SK-N-SH treated with all-trans-retinoic acid at 6 μM for 48 hours (cell line): ENCODE results near the gene FMN1.

ENCODE experiments used
- ATAC-seq: fragments of 200-7000 bp; cut with Tn5 transposase; 3 replicates; pipeline ENCODE4 v1.9.1; 2020; ENCODE audit warnings: mild to moderate bottlenecking, moderate library complexity
- ARNTL ChIP-seq: fragments of 450-650 bp; formaldehyde crosslinking; IDR thresholded peaks from 2 replicates; pipeline ENCODE4 v1.5.0; 2020; ENCODE audit warnings: low read depth, mild to moderate bottlenecking, moderate library complexity, borderline replicate concordance
- BACH2 ChIP-seq: fragments of 250-450 bp; sonication (Bioruptor Pico); IDR thresholded peaks from 2 replicates; pipeline ENCODE4 v1.9.0; 2021; ENCODE audit warnings: mild to moderate bottlenecking, borderline replicate concordance
- ESRRG ChIP-seq: fragments of 250-450 bp; sonication (Bioruptor Pico); IDR thresholded peaks from 2 replicates; pipeline ENCODE4 v1.6.1; 2021; ENCODE audit warnings: mild to moderate bottlenecking
- GLIS3 ChIP-seq: fragments of 250-450 bp; sonication (Bioruptor Pico); IDR thresholded peaks from 2 replicates; pipeline ENCODE4 v1.5.0; 2020; ENCODE audit warnings: mild to moderate bottlenecking, moderate library complexity
- ISL1 ChIP-seq: fragments of 250-450 bp; sonication (Bioruptor Pico); IDR thresholded peaks from 2 replicates; pipeline ENCODE4 v2.1.2; 2022; ENCODE audit warnings: mild to moderate bottlenecking, moderate library complexity
- OSR1 ChIP-seq: fragments of 250-450 bp; sonication (Bioruptor Pico); IDR thresholded peaks from 2 replicates; pipeline ENCODE4 v1.8.0; 2022; ENCODE audit warnings: moderate library complexity, mild to moderate bottlenecking, inconsistent platforms
- PPARA ChIP-seq: fragments of 250-450 bp; sonication (Bioruptor Pico); IDR thresholded peaks from 2 replicates; pipeline ENCODE4 v1.5.0; 2020; ENCODE audit warnings: mild to moderate bottlenecking, borderline replicate concordance
- RARB ChIP-seq: fragments of 250-450 bp; sonication (Bioruptor Pico); IDR thresholded peaks from 2 replicates; pipeline ENCODE4 v1.8.0; 2021; ENCODE audit warnings: mild to moderate bottlenecking, moderate library complexity
- TCF4 ChIP-seq: fragments of 250-450 bp; sonication (Bioruptor Pico); IDR thresholded peaks from 2 replicates; pipeline ENCODE4 v1.8.0; 2021; ENCODE audit warnings: mild to moderate bottlenecking, moderate library complexity, borderline replicate concordance
- TOX ChIP-seq: fragments of 250-450 bp; sonication (Bioruptor Pico); IDR thresholded peaks from 2 replicates; pipeline ENCODE4 v1.8.0; 2021; ENCODE audit warnings: mild to moderate bottlenecking, moderate library complexity, borderline replicate concordance
- ZC3H10 ChIP-seq: fragments of 250-450 bp; sonication (Bioruptor Pico); IDR thresholded peaks from 2 replicates; pipeline ENCODE4 v1.5.1; 2021; ENCODE audit warnings: mild to moderate bottlenecking, moderate library complexity
- ZFP30 ChIP-seq: fragments of 450-650 bp; formaldehyde crosslinking; IDR thresholded peaks from 2 replicates; pipeline ENCODE4 v1.5.0; 2022; ENCODE audit warnings: mild to moderate bottlenecking, moderate library complexity
- ZNF565 ChIP-seq: fragments of 450-650 bp; formaldehyde crosslinking; conservative IDR thresholded peaks from 2 replicates; pipeline ENCODE4 v1.5.0; 2020; ENCODE audit warnings: low read depth, mild to moderate bottlenecking, moderate library complexity
- ZNF70 ChIP-seq: fragments of 450-650 bp; formaldehyde crosslinking; IDR thresholded peaks from 2 replicates; pipeline ENCODE4 v1.5.0; 2020; ENCODE audit warnings: mild to moderate bottlenecking, moderate library complexity
- ZNF8 ChIP-seq: fragments of 450-650 bp; formaldehyde crosslinking; IDR thresholded peaks from 2 replicates; pipeline ENCODE4 v1.5.0; 2020; ENCODE audit warnings: mild to moderate bottlenecking, moderate library complexity
- TF ChIP-seq, protein P1 (sequence below): fragments of 250-450 bp; sonication (Bioruptor Pico); IDR thresholded peaks from 2 replicates; pipeline ENCODE4 v1.8.0; 2020; ENCODE audit warnings: mild to moderate bottlenecking, moderate library complexity, borderline replicate concordance
- TF ChIP-seq, protein P2 (sequence below): fragments of 250-450 bp; sonication (Bioruptor Pico); IDR thresholded peaks from 2 replicates; pipeline ENCODE4 v1.5.0; 2020; ENCODE audit warnings: mild to moderate bottlenecking, moderate library complexity
- TF ChIP-seq, protein P3 (sequence below): fragments of 250-450 bp; sonication (Bioruptor Pico); IDR thresholded peaks from 2 replicates; pipeline ENCODE4 v1.8.0; 2021; ENCODE audit warnings: low read depth, mild to moderate bottlenecking, moderate library complexity, borderline replicate concordance
- TF ChIP-seq, protein P4 (sequence below): fragments of 250-450 bp; sonication (Bioruptor Pico); IDR thresholded peaks from 2 replicates; pipeline ENCODE4 v1.5.1; 2021; ENCODE audit warnings: mild to moderate bottlenecking, moderate library complexity
- TF ChIP-seq, protein P5 (sequence below): fragments of 250-450 bp; sonication (Bioruptor Pico); IDR thresholded peaks from 2 replicates; pipeline ENCODE4 v1.5.1; 2020; ENCODE audit warnings: low read depth, mild to moderate bottlenecking, moderate library complexity

FMN1 gene

DNA sequence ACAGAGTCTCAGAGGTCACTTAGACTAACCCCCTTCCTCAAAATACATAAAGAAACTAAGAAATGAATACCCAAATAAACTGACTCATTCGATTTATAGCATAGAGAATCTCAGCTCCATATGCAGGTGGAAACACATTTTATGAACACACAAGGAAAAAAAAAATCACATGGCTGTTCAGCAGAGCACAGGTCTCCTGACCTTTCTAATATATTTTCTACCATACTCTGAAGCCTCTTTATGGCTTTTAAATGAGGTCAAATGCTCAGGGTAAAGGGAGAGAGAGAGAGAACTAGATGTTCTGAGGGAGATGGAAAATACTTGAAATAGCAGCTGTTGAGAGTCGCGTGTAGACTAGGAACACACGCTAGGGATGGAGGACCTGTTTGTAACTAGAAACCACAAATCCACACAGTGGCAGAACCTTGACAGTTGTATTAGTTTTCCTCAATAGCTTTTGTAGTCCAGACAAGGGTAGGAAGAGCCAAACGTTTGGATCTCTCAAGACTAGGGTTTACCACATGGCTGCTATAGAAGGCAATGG is 165.3 kb downstream of the FMN1 start:
- TF ChIP-seq, protein P1, sequence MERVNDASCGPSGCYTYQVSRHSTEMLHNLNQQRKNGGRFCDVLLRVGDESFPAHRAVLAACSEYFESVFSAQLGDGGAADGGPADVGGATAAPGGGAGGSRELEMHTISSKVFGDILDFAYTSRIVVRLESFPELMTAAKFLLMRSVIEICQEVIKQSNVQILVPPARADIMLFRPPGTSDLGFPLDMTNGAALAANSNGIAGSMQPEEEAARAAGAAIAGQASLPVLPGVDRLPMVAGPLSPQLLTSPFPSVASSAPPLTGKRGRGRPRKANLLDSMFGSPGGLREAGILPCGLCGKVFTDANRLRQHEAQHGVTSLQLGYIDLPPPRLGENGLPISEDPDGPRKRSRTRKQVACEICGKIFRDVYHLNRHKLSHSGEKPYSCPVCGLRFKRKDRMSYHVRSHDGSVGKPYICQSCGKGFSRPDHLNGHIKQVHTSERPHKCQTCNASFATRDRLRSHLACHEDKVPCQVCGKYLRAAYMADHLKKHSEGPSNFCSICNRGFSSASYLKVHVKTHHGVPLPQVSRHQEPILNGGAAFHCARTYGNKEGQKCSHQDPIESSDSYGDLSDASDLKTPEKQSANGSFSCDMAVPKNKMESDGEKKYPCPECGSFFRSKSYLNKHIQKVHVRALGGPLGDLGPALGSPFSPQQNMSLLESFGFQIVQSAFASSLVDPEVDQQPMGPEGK (CRISPR knock-in tag): no peak
- TF ChIP-seq ZNF8 (no peak), PPARA (no peak), ZC3H10 (CRISPR knock-in tag) (no peak), TOX (CRISPR knock-in tag) (no peak), ZNF70 (CRISPR knock-in tag) (no peak), OSR1 (CRISPR knock-in tag) (no peak)
- TF ChIP-seq, protein P2, sequence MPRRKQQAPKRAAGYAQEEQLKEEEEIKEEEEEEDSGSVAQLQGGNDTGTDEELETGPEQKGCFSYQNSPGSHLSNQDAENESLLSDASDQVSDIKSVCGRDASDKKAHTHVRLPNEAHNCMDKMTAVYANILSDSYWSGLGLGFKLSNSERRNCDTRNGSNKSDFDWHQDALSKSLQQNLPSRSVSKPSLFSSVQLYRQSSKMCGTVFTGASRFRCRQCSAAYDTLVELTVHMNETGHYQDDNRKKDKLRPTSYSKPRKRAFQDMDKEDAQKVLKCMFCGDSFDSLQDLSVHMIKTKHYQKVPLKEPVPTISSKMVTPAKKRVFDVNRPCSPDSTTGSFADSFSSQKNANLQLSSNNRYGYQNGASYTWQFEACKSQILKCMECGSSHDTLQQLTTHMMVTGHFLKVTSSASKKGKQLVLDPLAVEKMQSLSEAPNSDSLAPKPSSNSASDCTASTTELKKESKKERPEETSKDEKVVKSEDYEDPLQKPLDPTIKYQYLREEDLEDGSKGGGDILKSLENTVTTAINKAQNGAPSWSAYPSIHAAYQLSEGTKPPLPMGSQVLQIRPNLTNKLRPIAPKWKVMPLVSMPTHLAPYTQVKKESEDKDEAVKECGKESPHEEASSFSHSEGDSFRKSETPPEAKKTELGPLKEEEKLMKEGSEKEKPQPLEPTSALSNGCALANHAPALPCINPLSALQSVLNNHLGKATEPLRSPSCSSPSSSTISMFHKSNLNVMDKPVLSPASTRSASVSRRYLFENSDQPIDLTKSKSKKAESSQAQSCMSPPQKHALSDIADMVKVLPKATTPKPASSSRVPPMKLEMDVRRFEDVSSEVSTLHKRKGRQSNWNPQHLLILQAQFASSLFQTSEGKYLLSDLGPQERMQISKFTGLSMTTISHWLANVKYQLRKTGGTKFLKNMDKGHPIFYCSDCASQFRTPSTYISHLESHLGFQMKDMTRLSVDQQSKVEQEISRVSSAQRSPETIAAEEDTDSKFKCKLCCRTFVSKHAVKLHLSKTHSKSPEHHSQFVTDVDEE (CRISPR knock-in tag): no peak
- TF ChIP-seq, protein P3, sequence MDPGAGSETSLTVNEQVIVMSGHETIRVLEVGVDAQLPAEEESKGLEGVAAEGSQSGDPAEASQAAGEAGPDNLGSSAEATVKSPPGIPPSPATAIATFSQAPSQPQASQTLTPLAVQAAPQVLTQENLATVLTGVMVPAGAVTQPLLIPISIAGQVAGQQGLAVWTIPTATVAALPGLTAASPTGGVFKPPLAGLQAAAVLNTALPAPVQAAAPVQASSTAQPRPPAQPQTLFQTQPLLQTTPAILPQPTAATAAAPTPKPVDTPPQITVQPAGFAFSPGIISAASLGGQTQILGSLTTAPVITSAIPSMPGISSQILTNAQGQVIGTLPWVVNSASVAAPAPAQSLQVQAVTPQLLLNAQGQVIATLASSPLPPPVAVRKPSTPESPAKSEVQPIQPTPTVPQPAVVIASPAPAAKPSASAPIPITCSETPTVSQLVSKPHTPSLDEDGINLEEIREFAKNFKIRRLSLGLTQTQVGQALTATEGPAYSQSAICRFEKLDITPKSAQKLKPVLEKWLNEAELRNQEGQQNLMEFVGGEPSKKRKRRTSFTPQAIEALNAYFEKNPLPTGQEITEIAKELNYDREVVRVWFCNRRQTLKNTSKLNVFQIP: no peak
- ATAC-seq: no peak

DNA sequence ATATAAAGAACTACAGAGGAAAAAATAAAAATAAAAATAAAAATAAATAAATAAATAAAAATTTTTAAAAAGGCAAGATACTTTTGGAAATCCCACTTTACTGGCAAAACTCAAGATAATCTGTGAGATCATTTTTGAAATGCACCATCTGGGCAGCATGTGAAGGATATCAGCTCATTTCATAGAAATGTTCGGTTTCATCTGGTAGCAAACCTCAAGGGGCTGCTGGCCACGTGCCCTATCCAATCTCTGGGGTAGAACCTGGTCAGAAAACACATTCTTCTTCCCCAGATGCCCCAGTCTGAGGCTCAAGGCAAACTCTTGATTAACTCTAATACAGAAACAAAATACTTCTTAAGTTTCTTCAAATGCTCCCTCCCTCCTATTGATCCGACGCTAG is 166.0 kb downstream of the FMN1 start:
- no peak for TF ChIP-seq BACH2 (CRISPR knock-in tag)
- peak; percentile 35; the same call in 1 of the 2 replicates for TF ChIP-seq TCF4 (CRISPR knock-in tag)
- ATAC-seq: no peak; the same call in 2 of the 3 replicates

DNA sequence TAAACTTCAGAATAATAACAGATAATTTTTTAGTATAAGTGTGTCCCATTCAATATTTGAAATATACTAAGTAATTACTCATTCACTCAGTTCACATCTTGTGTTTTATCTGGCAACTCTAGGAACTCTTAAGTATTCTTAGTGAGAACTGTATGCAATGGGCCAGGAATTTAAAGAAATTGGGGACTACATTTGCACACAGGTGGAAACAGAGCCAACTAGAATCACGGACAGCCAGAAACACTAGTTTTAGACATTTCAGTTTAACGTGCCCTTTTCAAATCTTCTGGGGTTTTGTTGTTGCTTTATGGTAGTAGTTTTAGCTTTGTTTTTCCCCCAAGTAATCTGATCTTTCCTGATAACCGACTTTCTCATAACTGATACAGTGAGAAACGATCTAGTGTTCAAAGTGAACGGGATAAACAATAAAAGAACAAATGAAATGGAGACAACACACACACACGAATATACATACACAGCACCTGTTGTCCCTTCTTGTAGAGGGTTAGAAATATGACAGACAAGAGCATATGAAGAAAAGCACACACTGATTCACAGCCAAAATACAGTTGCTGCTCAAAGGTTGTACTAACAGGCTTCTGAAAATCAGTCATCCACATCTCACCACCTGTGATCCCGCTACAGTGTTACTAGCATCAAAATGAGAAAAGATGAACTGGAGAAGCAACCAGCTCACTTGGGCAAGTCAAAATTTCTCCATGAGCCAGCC is 167.0 kb downstream of the FMN1 start:
- TF ChIP-seq ESRRG (CRISPR knock-in tag) (no peak), GLIS3 (CRISPR knock-in tag) (no peak), ISL1 (CRISPR knock-in tag) (no peak), ZNF70 (CRISPR knock-in tag) (no peak), ARNTL (no peak), BACH2 (CRISPR knock-in tag) (no peak)
- TF ChIP-seq, protein P3: no peak
- TF ChIP-seq, protein P1 (CRISPR knock-in tag): no peak
- ATAC-seq: no peak

DNA sequence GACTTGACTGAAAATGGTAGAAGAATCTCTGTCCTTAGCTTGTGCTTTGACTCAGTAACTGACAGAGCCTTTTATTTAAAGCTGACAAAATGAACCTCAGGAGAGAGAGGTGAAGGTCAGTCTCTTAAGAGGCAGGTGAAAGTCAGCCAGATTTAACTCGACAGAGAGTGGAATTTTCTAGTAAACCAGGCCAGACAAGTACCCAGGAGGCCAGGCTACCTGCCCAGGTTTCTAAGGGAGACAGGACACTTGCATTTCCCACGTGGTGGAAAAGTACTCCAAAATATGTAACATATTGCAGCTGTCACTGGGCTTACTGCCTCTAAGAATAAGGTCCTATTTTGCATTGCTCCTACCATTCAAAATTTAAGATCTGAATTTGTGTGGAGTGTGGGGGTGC is 167.9 kb downstream of the FMN1 start:
- ATAC-seq: no peak
- no peak for TF ChIP-seq ZNF565 (CRISPR knock-in tag)
- TF ChIP-seq RARB: no peak
- TF ChIP-seq, protein P4, sequence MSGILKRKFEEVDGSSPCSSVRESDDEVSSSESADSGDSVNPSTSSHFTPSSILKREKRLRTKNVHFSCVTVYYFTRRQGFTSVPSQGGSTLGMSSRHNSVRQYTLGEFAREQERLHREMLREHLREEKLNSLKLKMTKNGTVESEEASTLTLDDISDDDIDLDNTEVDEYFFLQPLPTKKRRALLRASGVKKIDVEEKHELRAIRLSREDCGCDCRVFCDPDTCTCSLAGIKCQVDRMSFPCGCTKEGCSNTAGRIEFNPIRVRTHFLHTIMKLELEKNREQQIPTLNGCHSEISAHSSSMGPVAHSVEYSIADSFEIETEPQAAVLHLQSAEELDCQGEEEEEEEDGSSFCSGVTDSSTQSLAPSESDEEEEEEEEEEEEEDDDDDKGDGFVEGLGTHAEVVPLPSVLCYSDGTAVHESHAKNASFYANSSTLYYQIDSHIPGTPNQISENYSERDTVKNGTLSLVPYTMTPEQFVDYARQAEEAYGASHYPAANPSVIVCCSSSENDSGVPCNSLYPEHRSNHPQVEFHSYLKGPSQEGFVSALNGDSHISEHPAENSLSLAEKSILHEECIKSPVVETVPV (CRISPR knock-in tag): no peak
- no peak for TF ChIP-seq GLIS3 (CRISPR knock-in tag)
- TF ChIP-seq, protein P5, sequence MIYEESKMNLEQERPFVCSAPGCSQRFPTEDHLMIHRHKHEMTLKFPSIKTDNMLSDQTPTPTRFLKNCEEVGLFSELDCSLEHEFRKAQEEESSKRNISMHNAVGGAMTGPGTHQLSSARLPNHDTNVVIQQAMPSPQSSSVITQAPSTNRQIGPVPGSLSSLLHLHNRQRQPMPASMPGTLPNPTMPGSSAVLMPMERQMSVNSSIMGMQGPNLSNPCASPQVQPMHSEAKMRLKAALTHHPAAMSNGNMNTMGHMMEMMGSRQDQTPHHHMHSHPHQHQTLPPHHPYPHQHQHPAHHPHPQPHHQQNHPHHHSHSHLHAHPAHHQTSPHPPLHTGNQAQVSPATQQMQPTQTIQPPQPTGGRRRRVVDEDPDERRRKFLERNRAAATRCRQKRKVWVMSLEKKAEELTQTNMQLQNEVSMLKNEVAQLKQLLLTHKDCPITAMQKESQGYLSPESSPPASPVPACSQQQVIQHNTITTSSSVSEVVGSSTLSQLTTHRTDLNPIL (CRISPR knock-in tag): no peak
- TF ChIP-seq ARNTL: no peak
- TF ChIP-seq ZNF70 (CRISPR knock-in tag): no peak
- TF ChIP-seq BACH2 (CRISPR knock-in tag): no peak
- TF ChIP-seq ZFP30 (CRISPR knock-in tag): no peak
- TF ChIP-seq TOX (CRISPR knock-in tag): no peak
- no peak for TF ChIP-seq PPARA
- TF ChIP-seq, protein P3: no peak
